ENCODE results near the gene PRSS38.

GRCh38 chr1:227777646-227778045, 37.8 kb upstream of the PRSS38 start:
- TF ChIP-seq CTCF (conservative IDR thresholded peaks at IDR 0.05 in 1 of 2, IDR thresholded peaks at IDR 0.05 in 1 of 2; ENCODE audit: low read depth in 1 of 2, low read length in 2 of 2) (no peak), EZH2 (IDR thresholded peaks at IDR 0.05; ENCODE audit: low read length, missing control alignments) (no peak)

All from fibroblast of lung (primary cell).